HG03060 (cell line): ENCODE measurements around the gene CDH23.

ENCODE experiments used
- ATAC-seq: cut with Tn5 transposase; IDR thresholded peaks from one replicate; pipeline ENCODE4 v1.9.1; 2021; ENCODE audit warnings: low read depth, moderate number of reproducible peaks; ENCODE audit not compliant: unreplicated experiment

The CDH23 gene

GRCh38 chr10:71526653-71527052 lies 129.9 kb downstream of the CDH23 start:
- ATAC-seq: no peak

- ATAC-seq: no peak
These were observed 130.4 kb downstream of the CDH23 start for GRCh38 chr10:71527135-71527534.

GRCh38 chr10:71528371-71529206 lies 131.9 kb downstream of the CDH23 start:
- no peak for ATAC-seq

GRCh38 chr10:71529207-71529827 lies 132.6 kb downstream of the CDH23 start:
- ATAC-seq: no peak

GRCh38 chr10:71530781-71531180 lies 134.1 kb downstream of the CDH23 start:
- no peak for ATAC-seq

- ATAC-seq: no peak
These were observed 135.0 kb downstream of the CDH23 start for GRCh38 chr10:71531485-71532446.

GRCh38 chr10:71532878-71533277 lies 136.2 kb downstream of the CDH23 start:
- no peak for ATAC-seq

GRCh38 chr10:71533936-71534335 lies 137.2 kb downstream of the CDH23 start:
- ATAC-seq: no peak

GRCh38 chr10:71534568-71535194 lies 138.0 kb downstream of the CDH23 start:
- no peak for ATAC-seq

- ATAC-seq: no peak
These were observed 139.6 kb downstream of the CDH23 start for GRCh38 chr10:71536332-71536731.

- ATAC-seq: no peak
These were observed 140.4 kb downstream of the CDH23 start for GRCh38 chr10:71537125-71537524.

- no peak for ATAC-seq
These were observed 141.0 kb downstream of the CDH23 start for GRCh38 chr10:71537681-71538080.

- no peak for ATAC-seq
These were observed 142.0 kb downstream of the CDH23 start for GRCh38 chr10:71538608-71539260.

- no peak for ATAC-seq
These were observed 142.9 kb downstream of the CDH23 start for GRCh38 chr10:71539442-71540118.

GRCh38 chr10:71542478-71542877 lies 145.8 kb downstream of the CDH23 start:
- ATAC-seq: no peak

- ATAC-seq: no peak
These were observed 147.0 kb downstream of the CDH23 start for GRCh38 chr10:71543608-71544170.

GRCh38 chr10:71545001-71545400 lies 148.3 kb downstream of the CDH23 start:
- no peak for ATAC-seq

GRCh38 chr10:71546220-71546619 lies 149.5 kb downstream of the CDH23 start:
- no peak for ATAC-seq

- ATAC-seq: no peak
These were observed 150.6 kb downstream of the CDH23 start for GRCh38 chr10:71547312-71547711.
